Endothelial cell of umbilical vein (primary cell): Measurements from ENCODE around the gene HTRA3.

Experiments used
- CTCF ChIP-seq, 2 donors: IDR thresholded peaks; 1 replicate in 1 of 2; 2 replicates in 1 of 2; pipeline ENCODE4 v1.5.1; 2011; ENCODE audit warnings: low read length in 2 of 2, mild to moderate bottlenecking in 2 of 2, moderate library complexity in 2 of 2, control low read depth in 1 of 2, inconsistent platforms in 1 of 2, low read depth in 1 of 2; ENCODE audit not compliant: insufficient read depth in 1 of 2; ENCODE audit errors: extremely low read depth in 1 of 2
- EZH2 ChIP-seq: IDR thresholded peaks from 2 replicates; pipeline ENCODE4 v1.6.1; 2012; ENCODE audit warnings: borderline replicate concordance, low read depth, mild to moderate bottlenecking, moderate library complexity, low read length, inconsistent platforms; ENCODE audit not compliant: severe bottlenecking
- FOS ChIP-seq: IDR thresholded peaks from 2 replicates; pipeline ENCODE4 v1.6.1; 2011; ENCODE audit warnings: mild to moderate bottlenecking, low read length, moderate library complexity, borderline replicate concordance; ENCODE audit not compliant: insufficient read depth
- GATA2 ChIP-seq: IDR thresholded peaks from 2 replicates; pipeline ENCODE4 v1.7.0; 2011; ENCODE audit warnings: low read depth, mild to moderate bottlenecking, moderate library complexity, mixed read lengths, low read length; ENCODE audit not compliant: insufficient read length, insufficient read depth
- MAX ChIP-seq: IDR thresholded peaks from 2 replicates; pipeline ENCODE4 v1.6.1; 2011; ENCODE audit not compliant: insufficient read depth, insufficient read length
- POLR2A ChIP-seq: IDR thresholded peaks from 2 replicates; pipeline ENCODE4 v1.6.1; 2012; ENCODE audit warnings: low read depth, mild to moderate bottlenecking, control low read depth, low read length
- POLR2AphosphoS5 ChIP-seq: IDR thresholded peaks from 2 replicates; pipeline ENCODE4 v1.6.1; 2012; ENCODE audit warnings: low read depth, mild to moderate bottlenecking, control low read depth, low read length, moderate library complexity; ENCODE audit not compliant: insufficient read depth

- TF ChIP-seq CTCF (IDR thresholded peaks at IDR 0.05; ENCODE audit: extremely low read depth in 1 of 2, insufficient read depth in 1 of 2, low read depth in 1 of 2, low read length in 2 of 2) (no peak), POLR2AphosphoS5 (peak; percentile 45), EZH2 (no peak), GATA2 (no peak), POLR2A (no peak), MAX (peak; percentile 47), FOS (no peak)
Observed at GRCh38 chr4:8228319-8229250, 41.0 kb upstream of the HTRA3 start.
